Stomach (tissue), 4 donors: ENCODE data around the gene NBPF11.

Source experiments
- CTCF ChIP-seq, 7 experiments: fragments of 450-650 bp in 4 of 7; fragments of 200-600 bp in 3 of 7; sonication (generic) in 3 of 7; IDR thresholded peaks; one replicate each; pipeline ENCODE4 v1.5.1; 2016 to 2019; ENCODE audit warnings: antibody characterized with exemption in 7 of 7, control low read depth in 2 of 7, mild to moderate bottlenecking in 1 of 7
- POLR2AphosphoS5 ChIP-seq, 3 donors: sonication (generic); formaldehyde crosslinking; IDR thresholded peaks; one replicate each; pipeline ENCODE4 v1.6.1; 2016; ENCODE audit warnings: antibody characterized with exemption in 3 of 3

GRCh38 chr1:148166558-148167492 is 14.7 kb upstream of the NBPF11 start:
- TF ChIP-seq CTCF (IDR thresholded peaks at IDR 0.05) (no peak), POLR2AphosphoS5 (IDR thresholded peaks at IDR 0.05) (no peak)
